Hepatocyte (in vitro differentiated cells): Measurements from ENCODE around the gene TDRD10. TPM values are rescaled to one million over a fixed set of nuclear protein-coding genes. Genes with fewer than 3 reads are reported as not detected.

Experiments used
- DNase-seq: peaks from one replicate; pipeline ENCODE4 v3.0.0-alpha.2; 2016; ENCODE audit warnings: low spot score
- H2AFZ ChIP-seq: fragments of 200-600 bp; sonication (generic); 2 replicates; pipeline ENCODE4 v1.6.0; 2016; ENCODE audit warnings: antibody characterized with exemption, mild to moderate bottlenecking
- H3K27ac ChIP-seq: fragments of 200-600 bp; sonication (generic); 2 replicates; pipeline ENCODE4 v1.5.1; 2016; ENCODE audit warnings: mild to moderate bottlenecking
- H3K27me3 ChIP-seq: fragments of 200-600 bp; sonication (generic); 2 replicates; pipeline ENCODE4 v1.6.1; 2016
- H3K36me3 ChIP-seq: fragments of 200-600 bp; sonication (generic); replicated peaks from 2 replicates; pipeline ENCODE4 v1.5.1; 2016; ENCODE audit warnings: low read depth; ENCODE audit not compliant: insufficient read depth
- H3K4me1 ChIP-seq: fragments of 200-600 bp; sonication (generic); 2 replicates; pipeline ENCODE4 v1.5.1; 2016; ENCODE audit warnings: mild to moderate bottlenecking, moderate library complexity; ENCODE audit not compliant: insufficient read depth
- H3K4me2 ChIP-seq: fragments of 200-600 bp; sonication (generic); 2 replicates; pipeline ENCODE4 v1.6.0; 2016
- H3K4me3 ChIP-seq: fragments of 200-600 bp; sonication (generic); 2 replicates; pipeline ENCODE4 v1.5.1; 2016; ENCODE audit warnings: mild to moderate bottlenecking
- H3K79me2 ChIP-seq: fragments of 200-600 bp; sonication (generic); 2 replicates; pipeline ENCODE4 v1.6.0; 2017; ENCODE audit warnings: mild to moderate bottlenecking
- H3K9me2 ChIP-seq: fragments of 200-600 bp; sonication (generic); replicated peaks from 2 replicates; pipeline ENCODE4 v1.6.0; 2017; ENCODE audit warnings: mild to moderate bottlenecking; ENCODE audit not compliant: insufficient read depth
- H3K9me3 ChIP-seq: fragments of 200-600 bp; sonication (generic); 2 replicates; pipeline ENCODE4 v1.5.1; 2016; ENCODE audit warnings: low read depth, mild to moderate bottlenecking
- H4K20me1 ChIP-seq: fragments of 200-600 bp; sonication (generic); 2 replicates; pipeline ENCODE4 v1.6.0; 2016; ENCODE audit warnings: mild to moderate bottlenecking; ENCODE audit not compliant: insufficient read depth, poor library complexity, severe bottlenecking
- CTCF ChIP-seq: fragments of 200-600 bp; sonication (generic); IDR thresholded peaks from 2 replicates; pipeline ENCODE4 v1.5.1; 2016; ENCODE audit warnings: antibody characterized with exemption, mild to moderate bottlenecking; ENCODE audit not compliant: poor library complexity
- EZH2 ChIP-seq: fragments of 200-600 bp; sonication (generic); IDR thresholded peaks from 2 replicates; pipeline ENCODE4 v1.6.1; 2016; ENCODE audit warnings: antibody characterized with exemption, mild to moderate bottlenecking, borderline replicate concordance
- EZH2phosphoT487 ChIP-seq: fragments of 200-600 bp; sonication (generic); IDR thresholded peaks from one replicate; pipeline ENCODE4 v1.6.1; 2018; ENCODE audit warnings: antibody characterized with exemption, mild to moderate bottlenecking, low read depth, moderate library complexity; ENCODE audit not compliant: unreplicated experiment, severe bottlenecking
- WGBS: methylation state at CpG from one replicate; pipeline ENCODE4 v1.1.6; 2016; ENCODE audit warnings: low lambda C conversion rate; ENCODE audit errors: missing lambda C conversion rate; 5-methylcytosine and 5-hydroxymethylcytosine counted together
- polyA plus RNA-seq: library from polyadenylated mRNA; unstranded; fragments of >200 nt; fragmentation: Nextera tagmentation; extraction: Ambion mirVana; gene quantifications from 2 replicates; pipeline ENCODE4 v1.2.1, GENCODE V29; 2016
- total RNA-seq: library from RNA; depleted of rRNA; stranded (reverse); fragments of >200 nt; gene quantifications from 2 replicates; pipeline ENCODE4 v1.2.3, GENCODE V29; 2014

TDRD10 gene
- total and polyA plus RNA-seq, 2 experiments from 2014 or later = 0.20 TPM; not detected in 1

DNA sequence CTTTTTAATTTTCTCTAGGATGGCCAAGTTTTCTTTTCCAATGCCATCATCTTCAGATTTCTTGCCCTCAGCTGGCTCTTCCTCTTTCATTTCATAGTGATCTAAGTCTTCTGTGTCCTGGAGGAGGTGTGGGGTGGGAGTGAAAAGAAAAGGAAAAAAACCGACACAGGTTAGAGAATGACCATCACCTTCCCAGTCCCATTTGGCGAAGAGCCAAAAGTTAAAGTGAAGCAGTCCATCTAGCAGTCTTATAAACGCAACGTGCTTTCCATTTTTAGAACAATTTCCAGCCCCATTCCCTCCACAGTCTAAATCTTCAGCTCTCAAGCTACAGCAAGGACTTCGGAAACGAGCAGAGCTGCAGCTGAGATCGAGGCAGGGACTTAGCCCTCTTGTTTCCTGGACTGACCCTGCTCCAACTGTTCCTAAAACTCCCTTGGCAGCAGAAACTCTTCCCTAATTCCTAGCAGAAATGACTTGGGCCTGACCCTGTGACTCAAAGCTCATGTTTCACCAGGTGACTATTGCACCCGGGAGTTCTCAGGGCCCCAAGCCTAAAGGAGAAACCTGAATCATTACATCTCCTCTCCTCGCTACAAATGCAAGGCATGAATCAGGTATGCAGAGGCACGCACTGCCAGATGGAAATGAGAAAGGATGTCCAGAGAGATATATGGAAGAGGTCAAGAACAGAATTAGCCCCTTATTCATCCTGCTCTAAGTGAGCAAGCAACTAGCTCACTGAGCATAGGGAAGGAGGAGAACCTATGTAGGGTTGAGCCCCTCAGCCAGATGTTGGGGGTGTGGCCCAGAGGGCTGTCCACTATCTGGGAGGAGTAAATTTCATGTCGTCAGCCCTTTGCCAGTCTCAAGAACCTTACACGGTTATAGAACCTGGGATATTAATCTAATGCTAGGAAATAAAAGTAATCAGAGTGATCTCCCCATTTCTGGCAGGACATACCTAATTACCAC, 51.3 kb downstream of the TDRD10 start:
- Histone ChIP-seq H3K27me3 (no peaks in the 10 kb centered on the region), H3K4me3 (no peak overlapping the region), H3K79me2 (peaks cover 39% of the 10 kb centered on the region), H3K27ac (no peak overlapping the region), H3K4me1 (peaks cover 8% of the 10 kb centered on the region), H4K20me1 (peaks cover 22% of the 10 kb centered on the region), H2AFZ (no peak overlapping the region), H3K9me3 (no peaks in the 10 kb centered on the region), H3K36me3 (peaks cover 3% of the 10 kb centered on the region), H3K9me2 (no peaks in the 10 kb centered on the region), H3K4me2 (no peak overlapping the region)
- 81% methylated on average over 12 of the region's 12 CpGs for WGBS
- no peak for DNase-seq
- TF ChIP-seq CTCF (no peak), EZH2 (no peak), EZH2phosphoT487 (no peak)

DNA sequence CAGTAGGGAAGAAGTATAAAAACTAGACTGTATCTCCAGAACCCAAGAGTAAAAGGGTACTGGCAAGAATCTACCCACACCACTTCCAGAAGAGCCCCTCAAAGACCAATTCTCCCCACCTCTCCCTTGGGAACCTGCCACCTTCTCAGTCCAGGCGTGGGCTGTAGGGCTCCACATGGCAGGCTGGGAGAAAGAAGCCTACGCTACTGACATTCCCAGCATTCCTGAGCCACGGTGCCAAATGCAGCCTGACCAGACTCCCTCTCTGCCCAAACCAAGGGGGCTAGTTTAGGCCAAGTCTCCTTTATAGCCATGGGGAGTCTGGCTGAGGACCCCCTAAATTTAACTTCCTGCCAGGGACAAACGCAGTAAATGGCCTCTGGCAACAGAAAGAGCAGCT, 54.4 kb downstream of the TDRD10 start:
- H3K79me2 ChIP-seq = peaks cover 39% of the 10 kb centered on the region
- H3K4me2 ChIP-seq = peak overlapping the region; percentile 93
- H3K9me2 ChIP-seq = no peaks in the 10 kb centered on the region
- H3K36me3 ChIP-seq = peaks cover 3% of the 10 kb centered on the region
- H3K9me3 ChIP-seq = no peaks in the 10 kb centered on the region
- peaks cover 8% of the 10 kb centered on the region for H3K4me1 ChIP-seq
- H3K27ac ChIP-seq = no peak overlapping the region
- H3K27me3 ChIP-seq = no peaks in the 10 kb centered on the region
- no peak overlapping the region for H2AFZ ChIP-seq
- peaks cover 19% of the 10 kb centered on the region for H4K20me1 ChIP-seq
- TF ChIP-seq CTCF (no peak), EZH2phosphoT487 (no peak), EZH2 (no peak)
- H3K4me3 ChIP-seq = no peak overlapping the region
- DNase-seq = no peak
- WGBS = 27% methylated on average over 4 of the region's 4 CpGs

DNA sequence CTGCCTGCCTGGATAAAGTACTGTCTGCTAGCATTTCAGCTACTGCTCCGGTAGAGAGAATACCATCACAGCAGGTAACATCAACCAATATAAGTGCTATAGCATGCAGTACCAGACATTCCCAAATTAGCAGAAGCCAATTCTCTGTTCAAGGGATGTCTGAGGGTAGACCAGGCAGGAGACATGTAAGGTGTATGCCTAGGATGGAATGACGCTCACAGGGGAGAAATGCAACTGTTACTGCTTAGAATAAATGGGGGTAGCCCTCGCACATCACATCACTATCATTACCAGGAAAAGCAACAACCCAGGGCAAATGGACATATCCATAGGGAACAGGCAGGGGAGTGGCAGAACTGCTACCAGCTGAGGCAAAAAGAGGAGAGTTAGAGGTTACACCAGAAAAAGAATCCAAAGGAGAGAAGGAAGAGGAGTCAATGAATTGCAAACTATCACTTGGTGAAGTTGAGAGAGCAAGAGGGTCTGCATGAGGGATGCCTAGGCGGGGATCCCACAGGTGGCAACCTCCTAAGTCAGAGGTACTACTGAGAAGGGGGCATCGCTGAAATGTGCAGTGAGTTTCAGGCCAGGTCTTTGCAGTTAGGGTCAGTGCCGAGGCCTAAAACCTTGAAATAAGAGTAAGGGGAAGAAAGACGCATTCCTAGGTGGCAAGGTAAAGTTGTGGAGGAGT, 55.4 kb downstream of the TDRD10 start:
- Histone ChIP-seq H3K4me1 (peaks cover 8% of the 10 kb centered on the region), H3K36me3 (peaks cover 3% of the 10 kb centered on the region), H3K9me2 (no peaks in the 10 kb centered on the region), H4K20me1 (peaks cover 19% of the 10 kb centered on the region), H2AFZ (peak overlapping the region; percentile 75), H3K79me2 (peaks cover 39% of the 10 kb centered on the region), H3K27ac (peak overlapping the region; percentile 68), H3K27me3 (no peaks in the 10 kb centered on the region), H3K4me2 (peak overlapping the region; percentile 93), H3K9me3 (no peaks in the 10 kb centered on the region), H3K4me3 (peak overlapping the region; percentile 92)
- DNase-seq = no peak
- WGBS = 19% methylated on average over 7 of the region's 7 CpGs
- TF ChIP-seq EZH2 = no peak
- no peak for TF ChIP-seq CTCF
- no peak for TF ChIP-seq EZH2phosphoT487
